Measurements from ENCODE around the gene LILRA1.
"Not testable (repeated sequence)": the region's sequence is repeated elsewhere in the genome, so short reads cannot be mapped to it uniquely, and the experiment has no call there.

The LILRA1 gene

GRCh38 chr19:54624934-54625730 lies 31.7 kb downstream of the LILRA1 start:
- not testable (repeated sequence) for DNase-seq (ENCODE audit: low read depth in 2 of 2)

DNA sequence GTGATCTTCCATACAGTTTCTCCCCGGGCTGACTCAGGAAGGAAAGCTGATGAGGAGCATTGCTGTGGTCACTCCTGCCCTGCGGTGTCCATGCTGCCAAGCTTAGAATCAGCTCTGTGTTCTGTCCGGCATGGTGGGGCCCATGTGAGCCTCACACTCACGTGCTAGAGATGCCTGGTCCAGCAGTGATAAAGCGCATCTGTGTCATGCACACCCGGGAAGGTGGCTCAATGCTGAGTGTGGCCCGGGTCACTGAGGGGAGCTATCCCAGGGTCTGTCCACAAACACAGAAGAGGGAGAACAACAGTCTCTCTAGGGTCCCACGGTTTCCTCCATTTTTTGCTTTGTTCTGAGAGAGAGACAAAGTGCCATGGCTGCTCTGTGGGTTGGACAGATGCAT lies 33.3 kb downstream of the LILRA1 start:
- DNase-seq (ENCODE audit: low read depth in 2 of 2): no peak

DNA sequence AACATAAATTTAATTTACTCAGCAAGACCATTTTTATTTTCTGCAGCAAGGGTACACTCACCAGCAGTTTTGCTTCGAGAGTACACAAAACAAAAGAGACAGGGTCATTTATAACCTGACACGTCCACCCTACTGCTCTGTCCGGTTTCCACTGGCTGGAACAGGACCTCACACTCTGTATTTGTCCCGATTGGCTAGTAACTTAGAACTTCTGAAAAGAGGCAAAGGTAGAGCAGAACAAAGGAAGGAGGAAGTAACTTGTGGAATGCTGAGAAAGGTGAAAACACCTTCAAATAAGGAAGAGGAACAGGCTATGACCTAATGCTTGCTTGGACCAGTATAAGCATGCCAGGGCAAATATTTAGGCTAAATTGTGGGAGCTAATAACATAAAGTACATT lies 34.5 kb downstream of the LILRA1 start:
- DNase-seq (ENCODE audit: low read depth in 2 of 2): not testable (repeated sequence)

DNA sequence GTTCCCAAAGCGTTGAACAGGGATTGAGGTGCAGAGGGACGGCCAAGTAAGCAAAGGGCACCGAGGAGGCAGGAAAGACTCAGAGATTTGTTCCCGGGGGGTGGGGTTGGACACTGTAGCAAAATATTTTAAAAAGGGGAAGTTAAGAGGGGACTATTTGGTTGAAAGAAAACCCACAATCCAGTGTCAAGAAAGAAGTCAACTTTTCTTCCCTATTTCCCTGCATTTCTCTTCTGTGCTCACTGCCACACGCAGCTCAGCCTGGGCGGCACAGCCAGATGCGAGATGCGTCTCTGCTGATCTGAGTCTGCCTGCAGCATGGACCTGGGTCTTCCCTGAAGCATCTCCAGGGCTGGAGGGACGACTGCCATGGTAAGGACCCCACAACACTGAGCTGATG lies 36.8 kb downstream of the LILRA1 start, which contains the start of gene LILRB1:
Gene LILRB1, plus strand, starts transcription at position 223 of the 400 bp plus-strand sequence. CDS start 590 bp downstream, outside the sequence.
- DNase-seq (ENCODE audit: low read depth in 2 of 2): not testable (repeated sequence)

- DNase-seq (ENCODE audit: low read depth in 2 of 2): no peak
Observed at GRCh38 chr19:54630782-54631181, 37.4 kb downstream of the LILRA1 start.

- DNase-seq (ENCODE audit: low read depth in 2 of 2): not testable (repeated sequence)
Observed at GRCh38 chr19:54631489-54632337, 38.3 kb downstream of the LILRA1 start.

DNA sequence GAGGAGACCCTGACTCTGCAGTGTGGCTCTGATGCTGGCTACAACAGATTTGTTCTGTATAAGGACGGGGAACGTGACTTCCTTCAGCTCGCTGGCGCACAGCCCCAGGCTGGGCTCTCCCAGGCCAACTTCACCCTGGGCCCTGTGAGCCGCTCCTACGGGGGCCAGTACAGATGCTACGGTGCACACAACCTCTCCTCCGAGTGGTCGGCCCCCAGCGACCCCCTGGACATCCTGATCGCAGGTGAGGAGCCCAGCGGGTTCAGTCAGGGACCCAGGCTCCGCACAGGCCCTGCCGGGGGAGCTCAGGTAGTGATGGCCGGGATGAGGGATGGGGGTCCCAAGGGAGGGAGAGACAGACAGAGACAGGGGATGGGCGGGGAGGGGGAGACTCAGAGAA lies 39.1 kb downstream of the LILRA1 start:
- not testable (repeated sequence) for DNase-seq (ENCODE audit: low read depth in 2 of 2)

- no peak for DNase-seq (ENCODE audit: low read depth in 2 of 2)
Observed at GRCh38 chr19:54633401-54633800, 40.0 kb downstream of the LILRA1 start.

DNA sequence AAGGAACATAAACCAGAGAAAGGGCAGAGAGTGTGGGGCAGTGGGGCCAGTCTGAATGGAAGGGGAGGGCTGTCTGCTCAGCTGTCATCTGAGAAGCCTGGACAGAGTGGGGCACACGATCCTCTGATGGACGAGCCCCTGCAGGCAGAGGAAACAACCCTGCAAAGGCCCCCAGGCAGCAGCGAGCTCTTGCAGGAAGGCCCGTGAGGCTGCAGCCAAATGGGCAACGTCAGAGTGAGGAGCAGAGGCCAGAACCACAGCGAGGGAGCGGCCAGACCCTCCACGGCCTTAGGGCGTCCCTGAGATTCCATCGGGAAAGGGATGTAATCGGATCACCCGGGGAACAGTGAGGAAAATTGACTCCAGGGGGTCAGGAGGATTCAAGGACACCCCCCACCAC lies 42.6 kb downstream of the LILRA1 start:
- DNase-seq (ENCODE audit: low read depth in 2 of 2): not testable (repeated sequence)

DNA sequence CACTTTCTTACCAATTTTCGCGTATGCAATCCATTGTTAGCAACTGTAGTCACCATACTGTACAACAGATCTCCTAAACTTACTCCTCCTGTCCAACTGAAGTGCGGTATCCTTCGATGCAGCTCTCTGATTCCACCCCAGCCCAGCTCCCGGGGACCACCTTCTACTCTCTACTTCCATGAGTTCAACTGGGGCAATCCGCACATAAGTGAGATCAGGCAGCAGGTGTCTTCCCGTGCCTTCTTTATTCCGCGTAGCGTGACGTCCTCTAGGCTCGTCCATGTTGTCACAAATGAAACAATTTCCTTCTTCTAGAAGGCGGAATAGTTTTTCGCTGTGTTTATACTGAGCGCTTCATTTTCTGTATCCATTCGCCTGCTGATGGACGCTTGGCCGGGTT lies 45.3 kb downstream of the LILRA1 start:
- DNase-seq (ENCODE audit: low read depth in 2 of 2): no peak

DNA sequence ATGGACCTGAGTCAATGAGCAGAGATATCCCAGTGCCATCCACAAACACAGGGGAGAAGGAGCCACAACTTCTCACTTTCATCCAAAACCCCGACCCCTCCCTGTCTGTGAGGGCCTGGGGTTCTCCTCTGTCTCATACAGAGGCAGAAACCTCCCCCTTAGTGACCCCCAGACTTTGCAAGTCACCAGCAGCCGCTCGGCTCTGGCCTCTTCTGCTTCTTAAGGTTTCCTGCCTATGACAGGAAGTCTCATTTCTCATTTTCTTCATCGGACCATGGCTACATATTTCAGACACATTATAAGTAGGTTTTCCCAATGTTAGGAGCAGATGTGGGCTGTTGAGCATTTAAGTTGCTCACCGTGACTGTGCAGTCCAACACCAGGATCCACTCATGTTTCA lies 49.5 kb downstream of the LILRA1 start:
- DNase-seq (ENCODE audit: low read depth in 2 of 2): not testable (repeated sequence)

GRCh38 chr19:54643583-54643982 lies 50.2 kb downstream of the LILRA1 start:
- not testable (repeated sequence) for DNase-seq (ENCODE audit: low read depth in 2 of 2)

- no peak for DNase-seq (ENCODE audit: low read depth in 2 of 2)
Observed at GRCh38 chr19:54644056-54644455, 50.6 kb downstream of the LILRA1 start.

- no peak for DNase-seq (ENCODE audit: low read depth in 2 of 2)
Observed at GRCh38 chr19:54646331-54646841, 53.0 kb downstream of the LILRA1 start.

GRCh38 chr19:54648129-54648528 lies 54.7 kb downstream of the LILRA1 start:
- no peak for DNase-seq (ENCODE audit: low read depth in 2 of 2)

DNA sequence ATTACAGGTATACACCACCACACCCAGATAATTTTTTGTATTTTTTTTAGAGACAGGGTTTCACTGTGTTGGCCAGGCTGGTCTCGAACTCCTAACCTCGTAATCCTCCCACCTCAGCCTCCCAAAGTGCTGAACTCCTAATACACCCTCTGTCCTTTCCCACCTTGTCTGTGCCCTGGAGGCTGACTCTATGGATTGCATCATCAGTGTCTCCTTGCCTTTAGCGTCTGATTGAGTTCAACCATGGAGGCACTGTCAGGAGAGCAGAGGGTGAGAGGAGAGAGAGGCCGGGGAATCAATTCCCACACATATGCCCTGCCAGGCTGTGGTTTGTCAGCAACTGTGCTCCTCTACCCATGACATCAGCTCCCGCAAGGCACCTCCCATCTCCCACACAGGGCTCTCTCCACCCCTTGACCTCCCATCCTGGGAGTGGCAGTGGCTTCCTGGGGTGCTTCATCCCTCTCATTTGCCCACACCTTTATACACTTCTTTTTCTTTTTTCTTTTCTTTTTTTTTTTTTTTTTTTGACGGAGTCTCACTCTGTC lies 56.8 kb downstream of the LILRA1 start:
- no peak for DNase-seq (ENCODE audit: low read depth in 2 of 2)
